ENCODE measurements around the gene ORAI3. TPM values are rescaled to one million over a fixed set of nuclear protein-coding genes. Genes with fewer than 3 reads are reported as not detected.

ORAI3 gene
- polyA plus RNA-seq, 4 donors, result 18.7 to 22.5 (median 20.3) TPM

DNA sequence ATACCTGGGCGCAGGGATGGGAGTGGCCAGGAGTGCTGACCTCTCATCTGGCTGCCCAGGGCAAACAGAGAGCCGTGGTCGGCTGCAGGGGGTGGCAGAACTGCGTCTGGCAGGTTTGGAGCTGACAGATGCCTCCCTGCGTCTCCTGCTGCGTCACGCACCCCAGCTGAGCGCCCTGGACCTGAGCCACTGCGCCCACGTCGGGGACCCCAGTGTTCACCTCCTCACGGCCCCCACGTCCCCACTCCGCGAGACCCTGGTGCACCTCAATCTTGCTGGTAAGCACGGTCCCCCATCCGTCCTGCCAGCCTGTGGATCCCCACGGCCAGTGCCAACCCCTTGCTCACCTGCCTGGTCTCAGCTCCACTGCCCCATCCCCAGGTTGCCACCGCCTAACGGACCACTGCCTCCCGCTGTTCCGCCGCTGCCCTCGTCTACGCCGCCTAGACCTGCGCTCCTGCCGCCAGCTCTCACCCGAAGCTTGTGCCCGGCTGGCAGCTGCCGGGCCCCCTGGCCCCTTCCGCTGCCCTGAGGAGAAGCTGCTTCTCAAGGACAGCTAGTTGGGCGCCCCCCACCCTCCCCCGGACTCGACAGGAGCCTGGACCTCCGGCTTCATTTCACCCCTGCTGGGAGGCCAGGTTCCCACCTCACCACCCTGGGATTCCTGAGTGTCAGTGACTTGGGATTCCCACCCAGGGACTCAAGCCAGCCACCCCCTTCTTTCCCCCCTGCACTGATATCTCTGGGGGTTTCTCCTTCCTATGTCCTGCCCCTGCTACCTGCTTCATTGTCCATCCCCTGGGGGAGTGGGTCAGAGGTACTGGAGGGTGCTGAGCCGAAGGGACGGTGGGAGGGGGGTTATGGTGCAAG, 2.0 kb upstream of the ORAI3 start:
- no peak for DNase-seq (ENCODE audit: low read depth in 4 of 4, low spot score in 2 of 4)

DNA sequence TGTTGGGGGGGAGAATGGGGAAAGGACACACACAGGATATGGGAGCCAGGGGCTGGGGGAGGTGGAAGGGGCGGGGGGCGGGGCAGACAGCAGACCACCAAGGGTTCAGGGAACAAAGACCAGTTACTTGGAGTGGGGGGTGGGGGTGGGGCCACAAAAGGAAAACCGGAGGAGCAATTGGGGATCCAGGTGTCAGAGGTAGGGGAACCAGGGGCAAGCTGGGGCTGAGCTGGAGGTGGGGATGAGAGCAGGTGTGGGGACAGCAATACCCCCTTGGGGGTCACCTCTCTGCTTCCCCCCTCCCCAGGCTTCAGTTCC, 1.4 kb upstream of the ORAI3 start:
- no peak for DNase-seq (ENCODE audit: low read depth in 4 of 4, low spot score in 2 of 4)

DNA sequence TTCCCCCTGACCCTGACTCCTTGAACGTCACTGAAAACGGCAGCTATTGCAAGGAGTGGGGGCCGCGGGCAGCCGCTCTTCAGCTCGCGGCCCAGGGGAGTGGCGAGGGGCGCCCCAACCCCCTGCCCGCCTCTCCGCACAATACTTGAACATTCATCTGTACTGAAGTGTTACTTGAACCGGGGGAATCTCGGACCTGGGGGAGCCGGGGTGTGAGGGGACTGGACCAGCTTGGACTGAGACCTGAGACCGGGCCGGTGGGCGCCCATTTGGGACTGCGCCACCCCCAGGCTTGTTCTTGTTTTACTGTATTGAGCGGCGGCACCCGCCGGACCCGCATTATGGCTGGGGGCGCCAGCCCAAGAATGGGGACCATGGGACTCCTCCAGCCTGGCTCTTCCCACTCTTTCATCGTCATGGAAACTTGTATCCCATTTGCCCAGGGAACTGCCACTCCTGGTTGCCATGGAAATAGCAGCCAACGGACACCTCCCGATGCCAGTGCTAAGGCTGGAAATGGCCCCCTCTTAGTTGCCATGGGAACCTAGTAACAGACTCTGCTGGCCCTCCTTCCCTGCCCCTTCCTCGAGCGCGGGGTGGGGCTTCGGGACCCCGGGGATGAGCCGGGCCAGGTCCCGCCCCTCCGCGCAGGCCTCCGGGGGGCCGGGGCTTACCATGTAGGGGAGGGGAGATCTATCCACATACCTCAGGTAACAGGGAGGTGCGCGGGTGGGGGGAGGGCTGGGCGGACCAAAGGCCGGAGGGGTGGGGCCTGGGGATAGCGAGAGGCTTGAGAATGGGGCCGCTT, 805 bp upstream of the ORAI3 start:
- peak; percentile 94 to 99 (median 98) for DNase-seq (ENCODE audit: low read depth in 4 of 4, low spot score in 2 of 4)

DNA sequence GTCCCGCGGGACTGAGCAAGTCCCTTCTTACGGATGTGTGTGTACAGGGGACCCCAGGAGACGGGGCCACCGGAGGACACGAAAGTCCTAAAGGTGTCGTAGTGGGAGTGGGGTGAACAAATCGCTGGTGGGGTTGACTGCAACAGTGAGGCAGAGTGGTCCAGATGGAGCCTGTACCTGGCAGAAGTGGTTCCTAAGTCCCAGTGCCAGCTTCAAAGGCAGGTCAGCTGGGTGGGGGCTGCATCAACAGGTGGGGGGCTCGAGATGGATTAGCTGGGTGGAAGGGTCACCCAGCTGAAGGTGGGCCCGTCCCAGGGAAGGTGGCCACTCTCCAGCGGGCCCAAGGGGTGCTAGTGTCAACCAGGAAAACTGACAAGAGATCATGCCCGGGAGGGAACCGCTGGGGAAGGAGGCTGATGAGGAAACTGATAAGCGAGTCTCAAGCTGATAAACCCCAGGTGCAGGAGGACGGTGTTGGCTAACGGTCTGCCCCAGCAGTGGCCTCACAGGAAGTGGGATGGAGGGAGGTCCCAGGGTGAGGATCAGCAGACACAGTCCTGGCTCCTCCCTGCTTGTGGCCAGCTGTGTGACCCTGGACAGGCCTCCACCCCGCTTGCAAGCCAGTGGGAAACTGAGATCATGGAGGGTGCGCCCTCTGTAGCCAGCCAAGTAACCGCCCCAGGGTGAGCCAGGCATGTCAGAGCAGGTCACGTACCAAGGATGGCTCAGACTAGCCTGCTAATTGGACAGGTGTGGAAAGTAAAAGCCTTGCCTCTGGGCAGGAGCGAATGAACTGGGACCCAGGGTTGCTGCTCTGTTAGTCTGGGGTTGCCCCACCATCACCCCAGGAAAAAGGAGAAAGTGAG, 1.0 kb downstream of the ORAI3 start:
- DNase-seq (ENCODE audit: low read depth in 4 of 4, low spot score in 2 of 4), result no peak

DNA sequence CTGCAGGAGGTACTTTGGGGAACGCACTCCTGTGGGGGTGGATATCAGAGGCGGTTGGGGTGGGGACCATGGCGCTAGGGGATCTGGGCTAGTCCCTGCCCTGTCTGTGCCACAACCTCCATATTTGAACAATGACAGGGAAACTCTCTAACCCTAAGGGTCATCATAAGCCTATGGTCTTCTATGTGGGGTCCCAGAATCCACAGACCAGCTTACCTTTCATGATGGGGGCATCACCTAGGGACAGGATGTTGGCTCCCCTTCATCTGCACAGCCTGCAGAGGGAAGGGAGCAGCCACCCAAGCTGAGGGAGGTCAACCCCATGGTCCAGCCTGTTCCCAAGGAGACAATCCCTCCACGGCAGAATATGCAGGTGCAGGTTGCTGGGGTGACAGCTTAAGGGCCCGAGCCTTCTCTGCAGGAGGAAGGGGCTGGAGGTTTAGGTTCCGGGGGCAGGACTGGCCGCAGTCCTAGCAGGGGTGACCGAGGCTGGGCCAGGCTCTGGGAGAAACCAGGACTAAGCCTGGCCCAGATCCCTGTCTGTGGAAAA, 1.7 kb downstream of the ORAI3 start:
- no peak for DNase-seq (ENCODE audit: low read depth in 4 of 4, low spot score in 2 of 4)

DNA sequence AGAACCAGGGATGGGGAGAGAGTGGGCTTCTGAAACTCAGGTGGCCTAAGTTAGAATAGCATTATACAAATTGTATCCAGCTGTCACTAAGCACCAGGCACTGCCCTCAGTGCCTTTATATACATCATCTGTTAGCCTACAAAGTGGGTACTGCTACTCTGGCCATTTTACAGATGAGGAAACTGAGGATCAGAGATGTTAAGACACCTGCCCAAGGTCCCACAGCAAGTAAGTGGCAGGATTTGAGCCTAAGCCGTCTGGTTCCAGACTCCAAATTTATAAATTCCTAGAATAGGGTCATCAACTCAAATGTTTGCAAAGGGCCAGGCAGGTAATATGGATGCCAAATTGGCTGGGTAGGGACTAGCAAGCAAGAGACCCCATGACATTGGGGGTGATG, 2.3 kb downstream of the ORAI3 start:
- DNase-seq (ENCODE audit: low read depth in 4 of 4, low spot score in 2 of 4), result no peak

DNA sequence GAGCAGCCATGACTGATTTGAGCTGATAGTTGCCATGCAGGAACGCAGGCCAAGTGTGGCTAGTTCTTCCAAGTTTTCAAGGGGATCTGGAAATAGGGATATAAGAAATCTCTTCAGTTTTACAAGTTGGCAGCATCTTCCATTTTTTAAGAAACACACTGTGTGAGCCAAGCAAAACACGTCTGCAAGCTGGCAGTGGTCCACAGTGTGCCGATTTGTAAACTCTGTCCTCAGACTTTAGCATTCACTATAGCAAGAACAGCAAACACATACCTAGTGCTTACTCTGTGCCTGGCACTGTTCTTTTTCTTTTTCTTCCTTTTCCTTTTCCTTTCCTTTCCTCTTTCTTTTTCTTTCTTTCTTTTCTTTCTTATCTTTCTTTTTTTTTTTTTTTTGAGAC, 2.9 kb downstream of the ORAI3 start:
- no peak for DNase-seq (ENCODE audit: low read depth in 4 of 4, low spot score in 2 of 4)

DNA sequence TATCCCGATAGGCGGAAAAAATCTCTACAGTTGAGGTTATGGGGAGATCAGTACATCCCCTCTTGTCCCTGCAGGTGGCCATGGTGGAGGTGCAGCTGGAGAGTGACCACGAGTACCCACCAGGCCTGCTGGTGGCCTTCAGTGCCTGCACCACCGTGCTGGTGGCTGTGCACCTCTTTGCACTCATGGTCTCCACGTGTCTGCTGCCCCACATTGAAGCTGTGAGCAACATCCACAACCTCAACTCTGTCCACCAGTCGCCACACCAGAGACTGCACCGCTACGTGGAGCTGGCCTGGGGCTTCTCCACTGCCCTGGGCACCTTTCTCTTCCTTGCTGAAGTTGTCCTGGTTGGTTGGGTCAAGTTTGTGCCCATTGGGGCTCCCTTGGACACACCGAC, 4.2 kb downstream of the ORAI3 start:
- no peak for DNase-seq (ENCODE audit: low read depth in 4 of 4, low spot score in 2 of 4)

DNA sequence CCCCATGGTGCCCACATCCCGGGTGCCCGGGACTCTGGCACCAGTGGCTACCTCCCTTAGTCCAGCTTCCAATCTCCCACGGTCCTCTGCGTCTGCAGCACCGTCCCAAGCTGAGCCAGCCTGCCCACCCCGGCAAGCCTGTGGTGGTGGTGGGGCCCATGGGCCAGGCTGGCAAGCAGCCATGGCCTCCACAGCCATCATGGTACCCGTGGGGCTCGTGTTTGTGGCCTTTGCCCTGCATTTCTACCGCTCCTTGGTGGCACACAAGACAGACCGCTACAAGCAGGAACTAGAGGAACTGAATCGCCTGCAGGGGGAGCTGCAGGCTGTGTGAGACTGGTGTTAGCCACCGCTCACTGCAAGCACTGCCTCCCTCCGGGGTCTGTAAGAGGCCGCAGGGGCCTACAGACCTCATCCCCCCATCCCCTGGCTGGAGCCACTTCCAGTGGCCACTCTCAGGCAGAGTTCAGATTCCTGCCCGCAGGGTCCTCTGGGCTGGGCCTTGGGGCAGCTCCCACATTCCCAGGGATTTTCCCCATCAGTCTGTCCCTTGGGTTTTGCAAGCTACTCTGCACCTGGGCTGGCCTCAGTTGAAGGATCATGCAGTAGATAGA, 4.8 kb downstream of the ORAI3 start:
- DNase-seq (ENCODE audit: low read depth in 4 of 4, low spot score in 2 of 4), result peak in 3 of 4 donors; percentile 56 to 78 (median 65)

DNA sequence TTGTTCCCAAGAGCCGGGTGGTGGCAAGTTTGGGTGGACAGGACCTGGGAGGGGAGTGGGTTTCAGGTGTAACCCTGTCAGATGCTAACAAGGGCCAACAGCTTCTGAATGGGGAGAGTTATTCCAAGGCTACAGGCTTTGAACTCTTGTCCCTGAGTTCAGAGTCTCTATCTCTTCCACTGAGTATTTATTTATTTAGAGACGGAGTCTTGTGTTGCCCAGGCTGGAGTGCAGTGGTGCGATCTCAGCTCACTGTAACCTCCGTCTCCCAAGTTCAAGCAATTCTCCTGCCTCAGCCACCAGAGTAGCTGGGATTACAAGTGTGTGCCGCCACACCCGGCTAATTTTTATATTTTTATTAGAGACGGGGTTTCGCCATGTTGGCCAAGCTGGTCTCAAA, 6.1 kb downstream of the ORAI3 start:
- DNase-seq (ENCODE audit: low read depth in 4 of 4, low spot score in 2 of 4), result no peak

DNA sequence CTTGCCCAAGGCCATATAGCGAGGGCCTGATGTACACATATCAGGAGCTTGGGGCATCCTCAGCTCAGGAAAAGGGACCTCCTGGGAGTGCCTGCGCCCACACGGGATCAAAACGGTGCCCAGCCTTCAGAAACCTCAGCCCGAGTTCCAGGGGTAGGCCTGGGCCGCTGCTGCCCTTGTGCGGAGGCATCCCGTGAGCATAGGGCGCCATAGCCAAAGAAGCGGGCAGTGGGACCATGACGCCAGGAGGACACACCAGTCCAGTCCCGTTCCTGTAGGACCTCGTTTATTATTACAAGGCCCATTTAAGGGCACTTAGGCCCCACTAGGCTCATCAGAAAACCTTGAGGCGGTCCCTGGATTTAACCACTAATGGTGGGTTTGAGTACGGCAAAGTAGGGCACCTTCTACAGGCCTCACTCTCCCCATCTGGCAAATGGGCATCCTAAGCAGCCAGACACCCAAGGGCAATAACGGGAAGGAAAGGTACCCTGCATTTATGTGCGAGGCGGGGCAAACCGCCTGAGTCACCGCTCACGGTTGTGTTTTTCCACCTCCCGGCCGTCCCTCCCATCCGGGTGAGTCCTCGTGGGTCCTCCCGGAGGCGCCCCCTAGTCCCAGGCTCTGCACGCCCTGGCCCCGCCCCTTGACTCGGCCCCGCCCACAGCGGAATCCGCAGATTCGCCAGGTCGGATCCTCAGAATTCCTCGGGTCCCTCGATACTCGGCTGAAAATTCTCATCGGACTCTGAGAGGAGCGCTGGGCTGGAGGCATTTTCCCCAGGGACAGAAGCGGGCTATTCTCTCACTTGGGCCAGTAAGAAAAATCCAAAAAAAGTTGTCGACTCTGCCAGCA, 8.0 kb downstream of the ORAI3 start:
- DNase-seq (ENCODE audit: low read depth in 4 of 4, low spot score in 2 of 4), result peak in 1 of 4 donors; percentile 79

DNA sequence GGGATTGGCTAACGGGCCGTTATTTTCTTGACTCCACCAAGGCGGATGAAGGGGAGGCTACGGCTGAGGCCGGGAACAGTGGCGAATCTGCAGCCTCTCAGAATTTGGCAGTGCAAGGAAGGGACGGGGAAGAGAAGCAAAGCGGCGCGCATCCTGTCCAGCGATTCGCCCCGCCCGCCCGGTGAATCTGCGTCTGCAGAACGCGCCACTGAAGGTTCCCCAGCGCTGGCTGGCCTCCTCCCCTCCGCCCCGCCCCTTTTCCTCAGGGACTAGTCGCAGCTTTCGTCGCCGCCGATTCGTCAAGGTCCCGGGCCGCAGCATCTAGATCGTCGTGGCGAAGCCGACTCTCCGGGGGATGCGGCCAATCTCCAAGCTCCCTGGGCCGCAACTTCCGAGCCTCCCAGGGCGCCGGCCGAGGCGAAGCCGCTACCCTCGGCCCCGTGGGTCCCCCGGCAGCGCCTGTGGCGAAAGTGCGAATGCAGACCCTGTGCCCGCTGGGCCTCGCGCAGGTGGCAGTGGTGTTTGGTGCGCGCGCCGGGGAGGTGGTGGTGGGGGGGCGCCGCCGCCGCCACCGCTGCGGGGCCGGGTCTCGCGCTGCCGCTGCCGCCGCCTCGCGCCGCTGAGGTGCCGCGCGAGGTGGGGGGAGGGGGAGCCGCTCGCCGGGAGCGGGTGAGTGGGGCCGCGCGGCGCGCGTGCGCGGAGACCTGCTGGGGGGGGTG, 8.7 kb downstream of the ORAI3 start, which contains the start of gene SETD1A:
TSS of gene SETD1A (plus strand) at position 299 of the 719 bp plus-strand sequence. CDS start 978 bp downstream, outside the sequence.
- peak; percentile 90 to 96 (median 93) for DNase-seq (ENCODE audit: low read depth in 4 of 4, low spot score in 2 of 4)

DNA sequence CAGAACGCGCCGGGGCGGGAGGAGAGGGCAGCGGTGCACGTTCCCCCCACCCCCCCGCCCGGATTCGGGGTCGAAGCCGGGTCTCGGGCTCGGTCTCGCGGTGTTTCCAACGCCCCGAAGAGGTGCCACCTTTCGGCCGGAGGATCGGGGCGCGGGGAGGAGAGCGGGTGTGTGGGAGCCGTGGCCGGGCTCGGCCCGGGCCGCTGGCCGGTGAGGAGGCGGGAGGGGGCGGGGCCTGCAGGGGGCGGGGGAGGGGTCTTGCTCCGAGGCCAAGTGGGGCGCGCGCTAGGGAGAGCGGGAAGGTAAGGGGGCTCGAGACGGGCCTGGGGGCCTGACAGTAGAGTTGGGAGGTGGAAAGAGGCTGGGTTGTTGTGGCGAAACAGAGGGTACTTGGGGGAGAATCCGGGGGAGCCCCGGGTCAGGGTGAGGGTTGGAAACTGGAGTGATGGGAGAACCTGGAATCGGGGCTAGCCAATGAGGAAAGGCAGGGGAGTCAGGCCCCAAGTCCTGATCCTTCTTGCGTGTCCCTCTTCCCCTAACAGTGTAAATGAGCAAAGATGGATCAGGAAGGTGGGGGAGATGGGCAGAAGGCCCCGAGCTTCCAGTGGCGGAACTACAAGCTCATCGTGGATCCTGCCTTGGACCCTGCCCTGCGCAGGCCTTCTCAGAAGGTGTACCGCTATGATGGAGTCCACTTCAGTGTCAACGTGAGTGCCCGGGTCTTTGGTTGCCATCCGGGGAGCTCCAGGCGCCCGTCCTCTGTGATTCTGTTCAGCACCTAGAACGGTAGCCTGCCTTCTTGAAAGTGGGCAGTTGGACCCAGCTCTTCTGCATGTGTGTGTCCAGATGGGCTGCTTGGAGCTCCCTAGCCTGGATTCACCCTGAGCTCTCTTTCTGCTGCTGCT, 9.6 kb downstream of the ORAI3 start:
- no peak for DNase-seq (ENCODE audit: low read depth in 4 of 4, low spot score in 2 of 4)

DNA sequence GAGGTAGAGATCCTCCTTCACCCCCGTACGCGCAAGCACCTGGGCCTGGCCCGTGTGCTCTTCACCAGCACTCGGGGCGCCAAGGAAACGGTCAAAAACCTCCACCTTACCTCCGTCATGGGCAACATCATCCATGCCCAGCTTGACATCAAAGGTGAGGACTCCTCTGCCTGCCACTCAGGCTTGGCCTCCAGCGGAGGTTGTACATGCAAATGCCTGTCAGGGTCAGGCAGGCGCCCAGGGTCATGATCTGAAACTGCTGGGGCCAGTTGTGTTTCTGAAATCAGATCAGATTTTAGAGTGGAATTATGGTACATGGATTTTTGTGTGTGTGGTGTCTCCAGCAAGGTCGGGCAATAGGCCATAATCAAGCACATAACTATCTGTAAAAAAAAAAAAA, 12.5 kb downstream of the ORAI3 start:
- DNase-seq (ENCODE audit: low read depth in 4 of 4, low spot score in 2 of 4), result no peak

DNA sequence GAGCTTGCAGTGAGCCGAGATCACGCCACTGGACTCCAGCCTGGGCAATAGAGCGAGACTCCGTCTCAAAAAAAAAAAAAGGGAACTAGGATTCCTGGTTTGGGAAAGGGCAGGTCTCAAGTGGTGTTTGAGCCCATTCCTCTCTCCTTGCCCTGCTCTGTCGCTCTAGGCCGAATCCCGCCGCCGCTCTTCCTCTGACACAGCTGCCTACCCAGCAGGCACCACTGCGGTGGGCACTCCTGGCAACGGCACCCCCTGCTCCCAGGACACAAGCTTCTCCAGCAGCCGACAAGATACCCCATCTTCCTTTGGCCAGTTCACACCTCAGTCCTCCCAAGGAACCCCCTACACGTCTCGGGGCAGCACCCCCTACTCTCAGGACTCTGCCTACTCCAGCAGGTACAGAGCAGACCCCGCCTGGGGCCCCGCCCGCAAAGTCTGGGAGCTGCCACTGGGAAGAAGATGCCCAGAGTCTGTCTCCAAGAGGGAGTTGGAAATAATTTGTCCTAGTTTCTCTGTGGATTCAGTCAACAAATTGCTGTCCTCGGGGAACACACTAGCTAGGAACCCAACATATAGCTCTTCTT, 15.2 kb downstream of the ORAI3 start:
- DNase-seq (ENCODE audit: low read depth in 4 of 4, low spot score in 2 of 4), result no peak

DNA sequence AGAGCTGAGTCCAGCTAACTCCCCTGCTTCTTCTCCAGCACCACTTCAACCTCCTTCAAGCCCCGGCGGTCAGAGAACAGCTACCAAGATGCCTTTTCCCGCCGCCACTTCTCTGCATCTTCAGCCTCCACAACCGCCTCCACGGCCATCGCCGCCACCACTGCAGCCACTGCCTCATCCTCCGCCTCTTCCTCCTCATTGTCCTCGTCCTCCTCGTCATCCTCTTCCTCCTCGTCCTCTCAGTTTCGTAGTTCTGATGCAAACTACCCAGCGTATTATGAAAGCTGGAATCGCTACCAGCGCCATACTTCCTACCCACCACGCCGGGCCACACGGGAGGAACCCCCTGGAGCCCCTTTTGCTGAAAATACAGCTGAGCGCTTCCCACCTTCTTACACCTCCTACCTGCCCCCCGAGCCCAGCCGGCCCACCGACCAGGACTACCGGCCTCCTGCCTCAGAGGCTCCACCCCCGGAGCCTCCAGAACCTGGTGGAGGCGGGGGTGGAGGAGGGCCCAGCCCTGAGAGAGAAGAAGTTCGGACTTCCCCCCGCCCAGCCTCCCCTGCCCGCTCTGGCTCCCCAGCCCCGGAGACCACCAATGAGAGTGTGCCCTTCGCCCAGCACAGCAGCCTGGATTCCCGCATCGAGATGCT, 15.8 kb downstream of the ORAI3 start:
- DNase-seq (ENCODE audit: low read depth in 4 of 4, low spot score in 2 of 4), result no peak

DNA sequence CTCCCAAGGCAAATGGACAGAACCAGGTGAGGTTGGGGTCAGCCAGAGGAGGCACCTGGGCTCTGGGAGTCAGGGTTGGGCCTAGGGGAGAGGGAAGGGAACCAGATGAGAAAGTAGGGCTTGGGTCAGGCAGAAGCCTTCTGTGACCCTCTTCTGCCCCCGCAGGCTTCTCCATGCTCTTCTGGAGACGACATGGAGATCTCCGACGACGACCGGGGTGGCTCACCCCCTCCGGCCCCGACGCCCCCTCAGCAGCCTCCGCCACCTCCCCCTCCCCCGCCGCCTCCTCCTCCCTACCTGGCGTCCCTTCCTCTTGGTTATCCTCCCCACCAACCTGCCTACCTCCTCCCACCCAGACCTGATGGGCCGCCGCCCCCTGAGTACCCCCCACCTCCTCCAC, 16.6 kb downstream of the ORAI3 start:
- no peak for DNase-seq (ENCODE audit: low read depth in 4 of 4, low spot score in 2 of 4)
